Lower leg skin (tissue), 4 donors: ENCODE data around the gene RPS6KA4. TPM values are rescaled to one million over a fixed set of nuclear protein-coding genes. Genes with fewer than 3 reads are reported as not detected.
"Not testable (repeated sequence)": the region's sequence is repeated elsewhere in the genome, so short reads cannot be mapped to it uniquely, and the experiment has no call there.

Experiments
- DNase-seq, 2 donors: peaks; one replicate each; pipeline ENCODE4 v3.0.0-alpha.2; 2019; ENCODE audit warnings: low spot score in 2 of 2
- H3K4me3 ChIP-seq: fragments of 200-600 bp; sonication (generic); 2 replicates; pipeline ENCODE4 v1.5.1; 2017; ENCODE audit warnings: mild to moderate bottlenecking, low read depth; ENCODE audit not compliant: poor library complexity, severe bottlenecking
- POLR2A ChIP-seq, 2 donors: fragments of 450-650 bp; IDR thresholded peaks; one replicate each; pipeline ENCODE4 v1.6.1; 2016 to 2017; ENCODE audit warnings: antibody characterized with exemption in 2 of 2, mild to moderate bottlenecking in 1 of 2, moderate library complexity in 1 of 2
- WGBS, 2 donors: methylation state at CpG; one replicate each; pipeline ENCODE4 v1.1.5; 2018; 5-methylcytosine and 5-hydroxymethylcytosine counted together
- intact Hi-C: fragments of 100-400 bp; cut with DNase I; formaldehyde crosslinking; loops from one replicate; pipeline ENCODE4 v1.15.0; 2023; ENCODE audit warnings: low total_unique reads
- total RNA-seq, 4 donors: library from RNA; depleted of rRNA; stranded (reverse); fragments of >200 nt; gene quantifications; one replicate each; pipeline ENCODE4 v1.1.0, GENCODE V29; 2016
- TF ChIP-seq, protein P1 (sequence below), 3 donors: fragments of 450-650 bp; IDR thresholded peaks; one replicate each; pipeline ENCODE4 v1.5.1; 2016; ENCODE audit warnings: antibody characterized with exemption in 3 of 3, mild to moderate bottlenecking in 3 of 3, moderate library complexity in 2 of 3

Gene RPS6KA4
- total RNA-seq: 10 to 100 TPM; 39.4 to 77.4 (median 49.2) TPM

DNA sequence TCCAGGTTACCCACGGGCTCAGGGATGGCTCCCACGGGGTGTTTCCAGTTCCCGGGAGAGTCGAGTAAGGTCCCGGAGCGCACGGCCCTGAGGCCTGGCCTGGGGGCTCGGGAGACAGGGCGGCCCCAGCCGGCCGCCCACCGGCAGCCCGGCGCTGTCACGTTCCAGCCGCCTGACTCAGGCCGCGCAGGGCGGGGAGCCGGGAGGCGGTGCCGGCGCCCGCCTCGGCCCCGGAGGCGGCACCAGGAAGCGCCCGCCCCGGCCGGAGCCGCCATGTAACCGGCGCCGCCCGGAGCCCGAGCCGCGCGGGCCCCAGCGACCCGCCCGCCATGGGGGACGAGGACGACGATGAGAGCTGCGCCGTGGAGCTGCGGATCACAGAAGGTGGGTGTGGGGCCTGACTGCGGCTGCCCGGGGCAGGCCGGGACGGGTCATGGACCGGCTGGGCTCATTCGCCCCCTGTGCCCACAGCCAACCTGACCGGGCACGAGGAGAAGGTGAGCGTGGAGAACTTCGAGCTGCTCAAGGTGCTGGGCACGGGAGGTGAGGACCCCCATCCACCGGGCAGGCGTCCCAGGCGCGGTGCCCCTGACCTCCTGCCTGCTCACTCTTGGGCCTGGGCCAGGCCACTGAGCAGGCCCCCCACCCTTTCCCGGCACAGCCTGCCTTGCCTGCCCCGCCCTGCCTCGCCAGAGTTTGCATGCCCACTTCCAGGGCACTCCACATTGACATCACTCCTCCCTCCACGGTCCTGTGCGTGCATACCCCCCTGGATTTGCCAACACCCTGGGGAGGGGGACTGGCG lies at the start of gene RPS6KA4:
RPS6KA4 (plus strand) TSS at position 256 of the 805 bp plus-strand sequence; CDS start at position 330, 74 bp downstream.
- peak within 1 kb of the TSS; percentile 65 for H3K4me3 ChIP-seq
- TF ChIP-seq POLR2A (IDR thresholded peaks at IDR 0.05): no peak
- TF ChIP-seq, protein P1, sequence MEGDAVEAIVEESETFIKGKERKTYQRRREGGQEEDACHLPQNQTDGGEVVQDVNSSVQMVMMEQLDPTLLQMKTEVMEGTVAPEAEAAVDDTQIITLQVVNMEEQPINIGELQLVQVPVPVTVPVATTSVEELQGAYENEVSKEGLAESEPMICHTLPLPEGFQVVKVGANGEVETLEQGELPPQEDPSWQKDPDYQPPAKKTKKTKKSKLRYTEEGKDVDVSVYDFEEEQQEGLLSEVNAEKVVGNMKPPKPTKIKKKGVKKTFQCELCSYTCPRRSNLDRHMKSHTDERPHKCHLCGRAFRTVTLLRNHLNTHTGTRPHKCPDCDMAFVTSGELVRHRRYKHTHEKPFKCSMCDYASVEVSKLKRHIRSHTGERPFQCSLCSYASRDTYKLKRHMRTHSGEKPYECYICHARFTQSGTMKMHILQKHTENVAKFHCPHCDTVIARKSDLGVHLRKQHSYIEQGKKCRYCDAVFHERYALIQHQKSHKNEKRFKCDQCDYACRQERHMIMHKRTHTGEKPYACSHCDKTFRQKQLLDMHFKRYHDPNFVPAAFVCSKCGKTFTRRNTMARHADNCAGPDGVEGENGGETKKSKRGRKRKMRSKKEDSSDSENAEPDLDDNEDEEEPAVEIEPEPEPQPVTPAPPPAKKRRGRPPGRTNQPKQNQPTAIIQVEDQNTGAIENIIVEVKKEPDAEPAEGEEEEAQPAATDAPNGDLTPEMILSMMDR (IDR thresholded peaks at IDR 0.05): no peak
- no peak for DNase-seq
- WGBS, 2 donors: 0% methylated on average over 28 to 42 of the region's 70 CpGs
- intact Hi-C loops: no loop called here

DNA sequence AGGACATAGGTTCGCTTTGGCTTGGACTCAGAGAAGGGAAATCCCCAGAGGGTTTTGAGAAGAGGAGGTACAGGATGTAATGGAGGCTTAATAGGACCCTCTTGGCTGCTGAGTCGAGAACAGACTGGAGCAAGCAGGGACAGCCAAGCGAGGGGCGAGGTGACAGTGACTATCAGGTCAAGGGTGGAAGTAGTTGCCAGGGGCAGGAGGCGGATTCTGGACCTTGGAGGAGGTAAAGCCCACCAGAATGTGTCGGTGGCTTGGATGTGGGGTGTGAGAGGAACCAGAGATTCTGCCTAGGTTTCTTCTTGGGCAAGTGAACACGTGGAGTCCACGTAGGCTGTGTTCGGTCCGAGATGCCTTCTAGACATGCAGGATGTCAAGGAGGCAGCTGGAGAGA lies 46.0 kb upstream of the RPS6KA4 start:
- H3K4me3 ChIP-seq: no peak overlapping the region
- intact Hi-C loops: no loop called here
- peak in 1 of 2 donors; percentile 86 for DNase-seq
- 60 to 64% methylated on average over 10 of the region's 10 CpGs for WGBS, 2 donors
- TF ChIP-seq POLR2A (IDR thresholded peaks at IDR 0.05): no peak
- TF ChIP-seq, protein P1 (IDR thresholded peaks at IDR 0.05): no peak

DNA sequence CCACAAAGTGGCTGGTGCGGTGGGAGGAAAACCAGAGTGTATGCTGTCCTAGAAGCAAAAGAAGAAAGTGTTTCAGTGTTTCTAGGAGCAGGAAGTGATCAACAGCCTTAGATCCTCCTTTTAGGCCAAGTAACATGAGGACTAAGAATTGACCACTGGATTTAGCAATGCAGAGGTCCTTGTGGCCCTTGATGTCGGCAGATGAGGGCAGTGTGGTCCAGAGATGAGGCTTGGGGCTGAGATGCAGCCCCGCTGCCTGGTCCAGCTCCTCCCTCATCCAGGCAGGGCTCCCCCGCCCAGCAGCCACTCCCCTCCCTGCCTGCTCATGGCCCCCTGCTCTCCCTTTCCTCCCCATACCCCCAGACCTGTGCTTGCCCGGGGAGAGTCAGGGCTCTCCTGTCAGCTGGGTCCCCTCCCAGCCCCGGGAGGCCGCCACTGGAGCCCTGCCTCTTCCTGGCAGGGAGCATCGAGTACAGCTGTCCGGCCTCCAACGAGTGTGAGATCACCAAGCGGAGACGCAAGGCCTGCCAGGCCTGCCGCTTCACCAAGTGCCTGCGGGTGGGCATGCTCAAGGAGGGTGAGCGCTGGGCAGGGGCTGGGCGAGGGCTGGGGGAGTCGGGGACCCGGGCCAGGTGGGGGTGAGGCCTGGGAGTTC lies 45.3 kb upstream of the RPS6KA4 start:
- no peak overlapping the region for H3K4me3 ChIP-seq
- DNase-seq: peak in 1 of 2 donors; percentile 93
- intact Hi-C loops: no loop called here
- WGBS, 2 donors: 37 to 38% methylated on average over 14 to 17 of the region's 18 CpGs
- no peak for TF ChIP-seq POLR2A (IDR thresholded peaks at IDR 0.05)
- TF ChIP-seq, protein P1 (IDR thresholded peaks at IDR 0.05): no peak

DNA sequence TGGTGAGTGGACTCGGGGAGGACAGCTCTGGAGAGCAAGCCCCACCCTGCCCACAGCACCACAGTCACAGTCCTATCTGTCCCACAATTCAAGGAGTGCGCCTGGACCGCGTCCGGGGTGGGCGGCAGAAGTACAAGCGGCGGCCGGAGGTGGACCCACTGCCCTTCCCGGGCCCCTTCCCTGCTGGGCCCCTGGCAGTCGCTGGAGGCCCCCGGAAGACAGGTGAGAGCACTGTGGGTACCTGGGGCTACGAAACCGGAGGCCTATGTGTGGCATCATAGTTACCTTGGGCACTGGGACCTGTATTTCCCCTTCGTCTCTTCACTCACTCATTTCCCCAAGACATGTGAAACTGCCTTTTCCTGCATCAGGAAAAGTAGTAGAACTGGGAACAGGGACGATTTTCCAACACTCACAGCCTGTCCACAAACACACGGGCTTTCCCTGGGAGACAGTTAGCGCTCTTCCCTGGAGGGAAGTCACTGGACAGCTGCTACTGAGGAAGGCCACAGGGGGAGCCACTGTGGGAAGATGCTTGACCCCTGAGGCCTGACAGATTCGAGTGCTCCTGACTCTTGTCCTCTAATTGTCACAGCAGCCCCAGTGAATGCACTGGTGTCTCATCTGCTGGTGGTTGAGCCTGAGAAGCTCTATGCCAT lies 44.7 kb upstream of the RPS6KA4 start:
- intact Hi-C loops: no loop called here
- no peak for DNase-seq
- H3K4me3 ChIP-seq: no peak overlapping the region
- TF ChIP-seq, protein P1 (IDR thresholded peaks at IDR 0.05): no peak
- TF ChIP-seq POLR2A (IDR thresholded peaks at IDR 0.05): no peak
- WGBS, 2 donors: 73 to 76% methylated on average over 15 to 19 of the region's 19 CpGs

DNA sequence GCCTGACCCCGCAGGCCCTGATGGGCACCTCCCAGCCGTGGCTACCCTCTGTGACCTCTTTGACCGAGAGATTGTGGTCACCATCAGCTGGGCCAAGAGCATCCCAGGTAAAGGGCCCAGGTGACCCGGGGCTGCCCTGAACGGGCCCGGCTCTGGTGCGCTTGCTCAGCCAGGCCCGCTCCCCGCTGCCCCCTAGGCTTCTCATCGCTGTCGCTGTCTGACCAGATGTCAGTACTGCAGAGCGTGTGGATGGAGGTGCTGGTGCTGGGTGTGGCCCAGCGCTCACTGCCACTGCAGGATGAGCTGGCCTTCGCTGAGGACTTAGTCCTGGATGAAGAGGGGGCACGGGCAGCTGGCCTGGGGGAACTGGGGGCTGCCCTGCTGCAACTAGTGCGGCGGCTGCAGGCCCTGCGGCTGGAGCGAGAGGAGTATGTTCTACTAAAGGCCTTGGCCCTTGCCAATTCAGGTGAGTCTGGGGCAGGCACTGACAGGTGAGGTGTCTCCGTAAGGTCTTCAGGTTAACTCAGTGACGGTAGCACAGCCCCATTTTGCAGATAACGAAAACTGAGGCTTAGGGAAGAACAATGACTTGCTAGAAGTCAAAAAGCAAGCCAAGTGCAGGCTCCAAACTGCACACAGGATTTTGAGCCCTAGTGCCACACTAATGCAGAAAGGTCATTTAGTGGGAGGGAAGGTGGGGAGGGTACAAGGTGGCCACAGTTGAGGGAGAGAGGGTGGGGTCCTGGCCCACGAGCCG lies 44.0 kb upstream of the RPS6KA4 start:
- no peak for DNase-seq
- H3K4me3 ChIP-seq: no peak overlapping the region
- TF ChIP-seq, protein P1 (IDR thresholded peaks at IDR 0.05): no peak
- no peak for TF ChIP-seq POLR2A (IDR thresholded peaks at IDR 0.05)
- intact Hi-C loops: no loop called here
- WGBS, 2 donors: 84 to 88% methylated on average over 23 to 24 of the region's 24 CpGs

DNA sequence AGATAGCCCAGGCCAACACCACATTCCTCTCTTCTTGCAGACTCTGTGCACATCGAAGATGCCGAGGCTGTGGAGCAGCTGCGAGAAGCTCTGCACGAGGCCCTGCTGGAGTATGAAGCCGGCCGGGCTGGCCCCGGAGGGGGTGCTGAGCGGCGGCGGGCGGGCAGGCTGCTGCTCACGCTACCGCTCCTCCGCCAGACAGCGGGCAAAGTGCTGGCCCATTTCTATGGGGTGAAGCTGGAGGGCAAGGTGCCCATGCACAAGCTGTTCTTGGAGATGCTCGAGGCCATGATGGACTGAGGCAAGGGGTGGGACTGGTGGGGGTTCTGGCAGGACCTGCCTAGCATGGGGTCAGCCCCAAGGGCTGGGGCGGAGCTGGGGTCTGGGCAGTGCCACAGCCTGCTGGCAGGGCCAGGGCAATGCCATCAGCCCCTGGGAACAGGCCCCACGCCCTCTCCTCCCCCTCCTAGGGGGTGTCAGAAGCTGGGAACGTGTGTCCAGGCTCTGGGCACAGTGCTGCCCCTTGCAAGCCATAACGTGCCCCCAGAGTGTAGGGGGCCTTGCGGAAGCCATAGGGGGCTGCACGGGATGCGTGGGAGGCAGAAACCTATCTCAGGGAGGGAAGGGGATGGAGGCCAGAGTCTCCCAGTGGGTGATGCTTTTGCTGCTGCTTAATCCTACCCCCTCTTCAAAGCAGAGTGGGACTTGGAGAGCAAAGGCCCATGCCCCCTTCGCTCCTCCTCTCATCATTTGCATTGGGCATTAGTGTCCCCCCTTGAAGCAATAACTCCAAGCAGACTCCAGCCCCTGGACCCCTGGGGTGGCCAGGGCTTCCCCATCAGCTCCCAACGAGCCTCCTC lies 43.1 kb upstream of the RPS6KA4 start:
- H3K4me3 ChIP-seq, DNase-seq, intact Hi-C loops: not testable (repeated sequence)
- WGBS, 2 donors: 70 to 78% methylated on average over 21 to 25 of the region's 25 CpGs
